ENCODE measurements around the gene CLSTN2. TPM values are rescaled to one million over a fixed set of nuclear protein-coding genes. Genes with fewer than 3 reads are reported as not detected.

CLSTN2 gene
- total RNA-seq, 1 donor from 2014 or later = not detected

- no peak for TF ChIP-seq CTCF (IDR thresholded peaks at IDR 0.05)
- Mint-ChIP-seq H3K4me3 (no peak overlapping the region), H3K27ac (no peak overlapping the region), H3K4me1 (no peaks in the 10 kb centered on the region), H3K9me3 (no peaks in the 10 kb centered on the region), H3K36me3 (ENCODE audit: low read depth) (no peaks in the 10 kb centered on the region), H3K27me3 (no peaks in the 10 kb centered on the region)
- POLR2A ChIA-PET = no interaction called here
- ATAC-seq (ENCODE audit: low read depth) (no peak), DNase-seq (no peak)
- CTCF ChIA-PET = no interaction called here
- intact Hi-C loops (cut with micrococcal nuclease) = no loop called here
These were observed 45.0 kb downstream of the CLSTN2 start for GRCh38 chr3:139979991-139980390.

GRCh38 chr3:139982404-139982803 lies 47.4 kb downstream of the CLSTN2 start:
- no peaks in the 10 kb centered on the region for H3K36me3 Mint-ChIP-seq (ENCODE audit: low read depth)
- DNase-seq (no peak), ATAC-seq (ENCODE audit: low read depth) (no peak)
- no peak for TF ChIP-seq CTCF (IDR thresholded peaks at IDR 0.05)
- H3K27me3 Mint-ChIP-seq = no peaks in the 10 kb centered on the region
- no peaks in the 10 kb centered on the region for H3K9me3 Mint-ChIP-seq
- no peaks in the 10 kb centered on the region for H3K4me1 Mint-ChIP-seq
- CTCF ChIA-PET = no interaction called here
- intact Hi-C loops (cut with micrococcal nuclease) = no loop called here
- POLR2A ChIA-PET = no interaction called here
- no peak overlapping the region for H3K4me3 Mint-ChIP-seq
- H3K27ac Mint-ChIP-seq = no peak overlapping the region

DNA sequence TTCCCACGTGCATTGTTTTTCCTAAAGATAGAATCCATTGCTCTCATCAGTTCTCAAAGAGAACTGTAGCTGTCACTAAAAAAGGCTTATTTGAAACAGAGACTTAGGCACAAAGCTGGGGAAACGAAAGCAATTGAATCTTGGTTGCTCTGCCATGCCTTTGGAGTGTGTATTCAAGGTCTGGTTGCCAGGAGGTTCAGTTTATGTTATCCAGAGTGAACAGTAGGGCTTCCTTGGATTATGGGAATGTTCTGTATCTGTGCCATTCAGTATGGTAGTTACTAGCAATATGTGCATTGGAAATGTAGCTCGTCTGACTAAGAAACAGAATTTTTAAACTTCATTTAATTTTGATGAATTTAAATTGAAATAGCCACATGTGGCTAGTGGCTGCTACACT lies 50.6 kb downstream of the CLSTN2 start:
- intact Hi-C loops (cut with micrococcal nuclease) = no loop called here
- H3K4me1 Mint-ChIP-seq = no peaks in the 10 kb centered on the region
- H3K27ac Mint-ChIP-seq = no peak overlapping the region
- no peaks in the 10 kb centered on the region for H3K9me3 Mint-ChIP-seq
- ChIA-PET CTCF (no interaction called here), POLR2A (no interaction called here)
- ATAC-seq (ENCODE audit: low read depth) = no peak
- H3K27me3 Mint-ChIP-seq = no peaks in the 10 kb centered on the region
- H3K4me3 Mint-ChIP-seq = no peak overlapping the region
- no peak for DNase-seq
- no peak for TF ChIP-seq CTCF (IDR thresholded peaks at IDR 0.05)
- no peaks in the 10 kb centered on the region for H3K36me3 Mint-ChIP-seq (ENCODE audit: low read depth)

DNA sequence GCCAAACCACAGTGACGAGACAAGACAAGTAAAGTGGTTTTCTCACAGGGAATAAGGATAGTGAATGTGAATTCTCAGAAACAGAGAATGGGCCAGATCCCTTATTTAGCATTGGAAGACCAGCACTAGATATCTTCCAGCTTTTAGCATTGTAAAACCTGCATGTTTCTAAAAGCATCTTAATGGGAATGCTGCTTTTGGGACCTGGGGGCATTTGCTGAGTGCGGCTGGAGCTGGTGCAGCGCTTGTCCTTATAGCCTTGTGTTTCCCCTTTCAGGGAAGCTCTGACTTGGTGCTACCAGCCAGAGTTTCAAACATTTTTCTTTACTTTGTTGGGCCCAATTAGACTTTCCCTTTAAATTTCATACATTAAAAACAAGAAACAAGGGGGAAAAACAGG lies 52.9 kb downstream of the CLSTN2 start:
- no peak for ATAC-seq (ENCODE audit: low read depth)
- TF ChIP-seq CTCF (IDR thresholded peaks at IDR 0.05) = no peak
- H3K9me3 Mint-ChIP-seq = no peaks in the 10 kb centered on the region

GRCh38 chr3:139988472-139989156 lies 53.6 kb downstream of the CLSTN2 start:
- TF ChIP-seq CTCF (IDR thresholded peaks at IDR 0.05) = no peak

More for the DNA sequence above, 52.9 kb downstream of the CLSTN2 start:
- intact Hi-C loops (cut with micrococcal nuclease) = no loop called here
- H3K36me3 Mint-ChIP-seq (ENCODE audit: low read depth) = no peaks in the 10 kb centered on the region
- no peak for DNase-seq
- POLR2A ChIA-PET = no interaction called here
- H3K4me3 Mint-ChIP-seq = no peak overlapping the region
- CTCF ChIA-PET = no interaction called here
- no peak overlapping the region for H3K27ac Mint-ChIP-seq
- no peaks in the 10 kb centered on the region for H3K4me1 Mint-ChIP-seq
- H3K27me3 Mint-ChIP-seq = no peaks in the 10 kb centered on the region

More at GRCh38 chr3:139988472-139989156, 53.6 kb downstream of the CLSTN2 start:
- H3K36me3 Mint-ChIP-seq (ENCODE audit: low read depth) = no peaks in the 10 kb centered on the region
- ChIA-PET CTCF (no interaction called here), POLR2A (no interaction called here)
- no peak for DNase-seq
- intact Hi-C loops (cut with micrococcal nuclease) = no loop called here
- no peak overlapping the region for H3K27ac Mint-ChIP-seq
- no peaks in the 10 kb centered on the region for H3K4me1 Mint-ChIP-seq
- no peak for ATAC-seq (ENCODE audit: low read depth)
- no peak overlapping the region for H3K4me3 Mint-ChIP-seq
- H3K9me3 Mint-ChIP-seq = no peaks in the 10 kb centered on the region
- no peaks in the 10 kb centered on the region for H3K27me3 Mint-ChIP-seq

All from activated B cell treated with CpG ODN at 0.5 μM for 24 hours (primary cell).